Measurements from ENCODE around the gene CDH13. TPM values are rescaled to one million over a fixed set of nuclear protein-coding genes. Genes with fewer than 3 reads are reported as not detected.
A peak's percentile ranks its signal among the peaks of the same experiment; 100 is the strongest.

Gene CDH13
- total and polyA plus RNA-seq, 7 donors, result 6.1 to 30.7 (median 22.8) TPM

DNA sequence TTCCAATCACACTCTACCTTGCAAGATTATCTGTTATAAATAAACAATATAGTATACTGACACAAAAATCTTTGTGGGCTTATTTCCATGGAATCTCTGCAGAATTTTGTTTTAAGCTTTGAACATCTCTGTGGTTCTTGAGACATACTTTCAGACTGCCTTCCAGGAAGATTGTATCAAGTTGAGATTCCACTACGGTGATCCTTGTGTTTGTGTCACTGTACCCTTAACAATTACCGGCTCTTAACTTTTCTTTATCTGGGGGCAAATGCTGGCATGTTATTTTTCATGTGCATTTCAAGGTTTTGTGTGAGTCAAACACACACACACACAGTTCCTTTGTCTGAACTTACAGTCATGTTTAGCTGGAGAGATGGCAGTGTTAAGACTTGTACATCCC lies 708.3 kb downstream of the CDH13 start:
- TF ChIP-seq, protein P1, sequence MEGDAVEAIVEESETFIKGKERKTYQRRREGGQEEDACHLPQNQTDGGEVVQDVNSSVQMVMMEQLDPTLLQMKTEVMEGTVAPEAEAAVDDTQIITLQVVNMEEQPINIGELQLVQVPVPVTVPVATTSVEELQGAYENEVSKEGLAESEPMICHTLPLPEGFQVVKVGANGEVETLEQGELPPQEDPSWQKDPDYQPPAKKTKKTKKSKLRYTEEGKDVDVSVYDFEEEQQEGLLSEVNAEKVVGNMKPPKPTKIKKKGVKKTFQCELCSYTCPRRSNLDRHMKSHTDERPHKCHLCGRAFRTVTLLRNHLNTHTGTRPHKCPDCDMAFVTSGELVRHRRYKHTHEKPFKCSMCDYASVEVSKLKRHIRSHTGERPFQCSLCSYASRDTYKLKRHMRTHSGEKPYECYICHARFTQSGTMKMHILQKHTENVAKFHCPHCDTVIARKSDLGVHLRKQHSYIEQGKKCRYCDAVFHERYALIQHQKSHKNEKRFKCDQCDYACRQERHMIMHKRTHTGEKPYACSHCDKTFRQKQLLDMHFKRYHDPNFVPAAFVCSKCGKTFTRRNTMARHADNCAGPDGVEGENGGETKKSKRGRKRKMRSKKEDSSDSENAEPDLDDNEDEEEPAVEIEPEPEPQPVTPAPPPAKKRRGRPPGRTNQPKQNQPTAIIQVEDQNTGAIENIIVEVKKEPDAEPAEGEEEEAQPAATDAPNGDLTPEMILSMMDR (IDR thresholded peaks at IDR 0.05), result no peak
- no peaks in the 10 kb centered on the region for H3K27me3 ChIP-seq (ENCODE audit: insufficient read depth in 3 of 3, low read length in 2 of 3)
- intact Hi-C loops (cut with DNase I), result no loop called here
- DNase-seq (no peak), ATAC-seq (no peak)
- WGBS, 3 donors, result 75 to 91% (median 79%) methylated on average over 2 of the region's 2 CpGs
- no peak overlapping the region for H3K27ac ChIP-seq
- peaks cover 5% of the 10 kb centered on the region for H3K4me1 ChIP-seq
- no peak overlapping the region for H3K4me3 ChIP-seq
- H3K36me3 ChIP-seq (ENCODE audit: insufficient read depth in 1 of 2, low read depth in 1 of 2), result no peaks in the 10 kb centered on the region
- H3K9me3 ChIP-seq, result no peaks in the 10 kb centered on the region

DNA sequence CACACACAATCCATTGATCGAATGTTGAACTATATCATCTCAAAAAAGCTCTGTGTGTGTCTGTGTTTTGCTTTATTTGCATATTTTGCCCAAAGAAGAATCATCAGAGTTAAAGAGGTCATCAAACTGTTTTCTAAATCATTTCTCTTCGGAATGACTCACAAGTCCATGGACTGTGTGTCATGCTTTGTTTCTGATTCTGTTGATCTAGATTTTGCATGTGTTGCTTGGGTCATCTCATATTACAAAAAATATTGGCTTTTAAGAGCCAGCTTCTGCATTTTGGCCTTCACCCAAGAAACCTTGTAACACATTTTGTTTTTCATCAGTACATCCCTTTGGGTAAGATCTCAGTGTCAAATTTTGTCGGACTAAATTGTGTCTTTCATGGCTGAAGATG lies 709.8 kb downstream of the CDH13 start:
- H3K27ac ChIP-seq, result no peak overlapping the region
- ATAC-seq (peak in 2 of 4 donors; percentile 42 to 73), DNase-seq (no peak)
- H3K9me3 ChIP-seq, result no peaks in the 10 kb centered on the region
- TF ChIP-seq, protein P1 (IDR thresholded peaks at IDR 0.05), result no peak
- H3K36me3 ChIP-seq (ENCODE audit: insufficient read depth in 1 of 2, low read depth in 1 of 2), result no peaks in the 10 kb centered on the region
- H3K4me1 ChIP-seq, result peaks cover 5% of the 10 kb centered on the region
- no peaks in the 10 kb centered on the region for H3K27me3 ChIP-seq (ENCODE audit: insufficient read depth in 3 of 3, low read length in 2 of 3)
- intact Hi-C loops (cut with DNase I), result no loop called here
- no peak overlapping the region for H3K4me3 ChIP-seq
- WGBS, 3 donors, result 55 to 82% (median 59%) methylated on average over 3 of the region's 3 CpGs

DNA sequence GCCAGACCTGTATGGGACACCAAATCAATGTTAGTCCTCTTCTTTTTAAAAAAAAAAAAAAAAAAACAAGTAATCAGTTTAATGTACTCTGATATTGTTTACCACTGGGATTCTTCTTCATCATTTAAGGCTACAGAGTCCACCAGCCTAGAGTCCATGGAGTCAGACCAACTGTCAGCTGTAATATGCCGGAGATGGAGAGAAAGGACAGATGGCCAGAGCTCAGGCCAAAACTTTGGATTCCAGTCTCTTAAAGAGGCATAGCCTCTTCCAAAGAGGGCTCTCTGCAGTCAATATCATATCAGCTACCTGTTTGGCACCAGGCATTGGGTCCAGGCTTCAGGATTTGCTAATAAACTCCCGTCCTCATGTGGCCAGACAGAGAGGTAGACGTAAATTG lies 711.4 kb downstream of the CDH13 start:
- TF ChIP-seq, protein P1 (IDR thresholded peaks at IDR 0.05), result no peak
- no peak for ATAC-seq
- intact Hi-C loops (cut with DNase I), result no loop called here

DNA sequence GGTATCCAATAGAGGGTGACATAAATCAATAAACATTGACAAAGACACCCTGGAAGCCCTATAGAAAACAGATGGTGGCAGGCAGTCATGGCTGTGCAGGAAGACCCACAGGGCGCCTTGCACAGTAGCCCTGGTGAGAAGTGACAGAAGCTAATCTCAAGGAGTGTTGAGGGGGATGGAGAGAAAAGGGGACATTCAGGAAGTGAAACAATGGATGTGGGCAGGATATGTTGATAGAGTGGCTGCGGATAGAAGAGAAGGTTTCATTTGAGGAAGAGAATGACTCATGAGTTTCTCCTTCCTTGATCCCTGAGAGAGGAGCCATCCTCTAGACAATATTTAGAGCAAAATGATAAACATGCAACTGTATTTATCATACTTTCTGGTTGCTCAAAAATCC lies 712.2 kb downstream of the CDH13 start:
- Histone ChIP-seq H3K9me3 (no peaks in the 10 kb centered on the region), H3K36me3 (ENCODE audit: insufficient read depth in 1 of 2, low read depth in 1 of 2) (no peaks in the 10 kb centered on the region), H3K4me1 (peaks cover 5% of the 10 kb centered on the region), H3K27ac (no peak overlapping the region), H3K4me3 (no peak overlapping the region), H3K27me3 (ENCODE audit: insufficient read depth in 3 of 3, low read length in 2 of 3) (no peaks in the 10 kb centered on the region)
- WGBS, 3 donors, result 75 to 81% (median 75%) methylated on average over 2 of the region's 2 CpGs
- intact Hi-C loops (cut with DNase I), result no loop called here
- no peak for DNase-seq
- TF ChIP-seq, protein P1 (IDR thresholded peaks at IDR 0.05), result no peak
- ATAC-seq, result no peak

More for the DNA sequence above, 711.4 kb downstream of the CDH13 start:
- Histone ChIP-seq H3K9me3 (no peaks in the 10 kb centered on the region), H3K27ac (no peak overlapping the region), H3K36me3 (ENCODE audit: insufficient read depth in 1 of 2, low read depth in 1 of 2) (no peaks in the 10 kb centered on the region), H3K4me1 (peaks cover 5% of the 10 kb centered on the region), H3K4me3 (no peak overlapping the region), H3K27me3 (ENCODE audit: insufficient read depth in 3 of 3, low read length in 2 of 3) (no peaks in the 10 kb centered on the region)
- DNase-seq, result no peak
- WGBS, 3 donors, result 44 to 69% (median 65%) methylated on average over 3 of the region's 3 CpGs

DNA sequence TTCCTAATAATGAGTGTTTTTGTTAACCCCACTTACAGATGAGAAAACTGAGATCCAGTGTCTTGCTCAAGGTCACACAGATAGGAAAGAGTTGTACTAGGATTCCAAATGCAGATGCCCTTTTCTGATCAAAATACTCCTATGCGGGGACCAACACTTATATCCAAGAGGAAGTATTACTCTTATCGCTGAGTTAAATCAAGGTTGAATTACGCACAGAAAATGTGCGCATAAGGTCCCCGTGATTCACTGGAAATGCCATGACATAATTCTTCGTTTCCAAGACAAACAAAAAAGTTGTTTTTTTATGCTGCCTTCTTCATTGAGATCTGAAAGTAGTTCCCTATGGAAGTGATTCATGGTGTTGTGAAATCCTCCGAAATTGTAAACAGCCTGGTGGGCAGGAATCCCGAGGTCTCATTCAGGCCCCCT lies 717.2 kb downstream of the CDH13 start:
- intact Hi-C loops (cut with DNase I), result no loop called here
- no peak for ATAC-seq

More for the DNA sequence above, 717.2 kb downstream of the CDH13 start:
- Histone ChIP-seq H3K4me3 (no peak overlapping the region), H3K36me3 (ENCODE audit: insufficient read depth in 1 of 2, low read depth in 1 of 2) (peaks cover 0 to 5% of the 10 kb centered on the region in 2 donors), H3K27me3 (ENCODE audit: insufficient read depth in 3 of 3, low read length in 2 of 3) (no peaks in the 10 kb centered on the region), H3K4me1 (no peaks in the 10 kb centered on the region), H3K27ac (no peak overlapping the region), H3K9me3 (no peaks in the 10 kb centered on the region)
- DNase-seq, result no peak
- 86 to 92% (median 87%) methylated on average over 8 of the region's 8 CpGs for WGBS, 3 donors
- TF ChIP-seq, protein P1 (IDR thresholded peaks at IDR 0.05), result no peak

All from psoas muscle (tissue), 8 donors.